ENCODE measurements around the gene CDH23. TPM values are rescaled to one million over a fixed set of nuclear protein-coding genes. Genes with fewer than 3 reads are reported as not detected.

Gene CDH23
- total and polyA plus RNA-seq, 10 of the 15 experiments (the other 5 are each of a cell fraction or from before 2014, with no cell fraction given) = 0.09 to 0.40 (median 0.15) TPM; not detected in 1

GRCh38 chr10:71431239-71432100 lies 34.8 kb downstream of the CDH23 start (continued):
- TF ChIP-seq KDM1A (IDR thresholded peaks at IDR 0.05; ENCODE audit: borderline replicate concordance) = no peak
- TF ChIP-seq EZH2 (IDR thresholded peaks at IDR 0.05; ENCODE audit: borderline replicate concordance, control insufficient read depth, low read depth, low read length) = no peak
- no peak for TF ChIP-seq CEBPZ (IDR thresholded peaks at IDR 0.05; ENCODE audit: low read depth, low read length)

GRCh38 chr10:71432101-71432905 lies 35.6 kb downstream of the CDH23 start:
- in situ Hi-C loops (cut with MboI) (no loop called here), intact Hi-C loops (cut with micrococcal nuclease; ENCODE audit: unreplicated experiment) (no loop called here)
- TF ChIP-seq IKZF1 (conservative IDR thresholded peaks at IDR 0.05) (no peak), NR2C2 (IDR thresholded peaks at IDR 0.05; ENCODE audit: borderline replicate concordance, control insufficient read depth, insufficient read length, low read depth) (no peak), SIX5 (IDR thresholded peaks at IDR 0.05; ENCODE audit: low read depth, low read length, severe bottlenecking) (no peak), DPF2 (IDR thresholded peaks at IDR 0.05) (no peak), NFIC (IDR thresholded peaks at IDR 0.05; ENCODE audit: low read depth, low read length) (no peak), JUNB (IDR thresholded peaks at IDR 0.05) (no peak)
- Histone ChIP-seq H3K4me1 (ENCODE audit: control insufficient read depth, insufficient read depth, low read length) (no peaks in the 10 kb centered on the region), H3K79me2 (ENCODE audit: control insufficient read depth, insufficient read depth, low read length) (no peaks in the 10 kb centered on the region), H3K9me3 (replicated peaks; ENCODE audit: control insufficient read depth, insufficient read depth, low read length) (no peaks in the 10 kb centered on the region), H4K20me1 (ENCODE audit: control insufficient read depth, insufficient read depth) (no peaks in the 10 kb centered on the region; the same call in 1 of the 2 replicates), H3K4me3 (no peak overlapping the region), H2AFZ (ENCODE audit: control insufficient read depth, low read depth, low read length) (no peak overlapping the region), H3K4me2 (ENCODE audit: control insufficient read depth, insufficient read depth) (no peak overlapping the region), H3K27me3 (replicated peaks in 1 of 2; ENCODE audit: control insufficient read depth in 2 of 2, insufficient read depth in 2 of 2, low read length in 1 of 2) (no peaks in the 10 kb centered on the region), H3K27ac (ENCODE audit: control insufficient read depth, insufficient read depth) (no peak overlapping the region), H3K36me3 (ENCODE audit: control insufficient read depth in 2 of 2, insufficient read depth in 2 of 2, low read length in 1 of 2) (no peaks in the 10 kb centered on the region), H3K9ac (ENCODE audit: control insufficient read depth, insufficient read depth, low read length) (no peak overlapping the region)
- SMC1A ChIA-PET (ENCODE audit: uncharacterized antibody, unreplicated experiment) = no interaction called here
- CTCF ChIA-PET = interaction anchor here (0.6 kb wide), 1 partner anchor 1880 kb away, joined by 3 read pairs; no protein-coding TSS in a partner anchor
- POLR2A ChIA-PET = no interaction called here
- no peak for FAIRE-seq
- no peak for DNase-seq (ENCODE audit: low read depth, low spot score)
- RAD21 ChIA-PET (ENCODE audit: unreplicated experiment) = no interaction called here
- BruUV-seq (replicated peaks) = no TSS peak
- WGBS (ENCODE audit: insufficient coverage, insufficient replicate concordance, low lambda C conversion rate, missing lambda C conversion rate) = 24% methylated on average over 15 of the region's 15 CpGs
- ATAC-seq = no peak

All from GM12878 (cell line).